ENCODE results near the gene ID2. TPM values are rescaled to one million over a fixed set of nuclear protein-coding genes. Genes with fewer than 3 reads are reported as not detected.

Gene ID2
- total RNA-seq, 2 donors from 2014 or later = 47.5 to 68.2 TPM

DNA sequence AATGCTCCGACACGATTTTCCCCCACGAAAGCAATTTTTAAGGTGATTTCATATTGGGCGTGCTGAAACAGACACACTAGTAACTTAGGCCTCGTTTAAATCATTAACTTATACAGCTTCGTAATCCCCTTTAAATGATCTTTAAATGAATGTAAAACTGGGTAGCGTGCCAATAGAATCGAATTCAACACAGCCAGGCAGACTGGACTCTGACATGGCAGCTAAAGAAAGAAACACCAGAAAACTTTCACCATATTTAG lies 2.4 kb upstream of the ID2 start:
- no peak for DNase-seq
- intact Hi-C loops (cut with DNase I) = no loop called here
- ATAC-seq = no peak

DNA sequence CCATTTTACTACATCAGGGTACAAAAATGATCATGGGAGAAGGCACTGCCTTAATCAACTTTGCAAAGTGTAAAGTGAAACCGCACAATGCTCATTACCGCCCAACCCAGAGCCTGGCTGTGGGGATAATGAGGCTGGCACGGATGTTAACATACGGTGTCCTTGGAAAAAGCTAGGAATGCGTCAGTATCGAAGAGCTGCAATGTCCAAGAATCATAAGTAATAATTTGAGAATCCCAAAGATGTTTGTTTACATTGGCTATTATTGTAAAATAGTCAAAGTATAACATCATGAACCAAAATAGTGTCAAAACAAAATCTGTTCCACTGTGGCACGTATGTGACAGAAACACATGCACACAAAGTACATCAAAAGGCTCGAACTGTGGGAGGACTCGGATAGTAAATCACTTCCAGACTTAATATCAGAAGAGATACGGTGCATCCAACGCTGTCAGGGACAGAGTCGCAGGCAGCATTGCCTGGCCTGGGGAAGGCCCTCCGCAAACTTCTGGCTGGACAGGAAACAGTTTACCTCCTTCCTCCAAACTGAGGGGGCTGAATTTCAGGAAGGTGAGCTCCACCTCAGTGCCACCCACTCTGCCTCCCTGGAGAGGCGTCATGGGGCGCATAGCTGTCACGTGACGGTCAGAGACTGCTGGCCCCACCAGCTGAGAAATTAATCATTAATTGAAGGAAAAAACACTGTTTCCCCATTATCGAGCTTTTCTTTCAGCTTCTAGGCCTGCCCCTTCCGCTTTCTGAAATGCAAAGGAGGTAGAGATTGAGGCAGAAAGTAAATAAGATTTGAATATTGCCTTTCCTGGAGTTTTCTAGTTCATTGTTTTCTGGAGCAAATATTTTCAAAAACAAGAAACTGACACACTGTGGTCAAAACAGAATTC lies 1.8 kb upstream of the ID2 start:
- DNase-seq (no peak), ATAC-seq (no peak)
- intact Hi-C loops (cut with DNase I) = loop anchor here (5.0 to 10.0 kb wide), 3 partner anchors 245 to 678 kb away; no protein-coding TSS in a partner anchor

DNA sequence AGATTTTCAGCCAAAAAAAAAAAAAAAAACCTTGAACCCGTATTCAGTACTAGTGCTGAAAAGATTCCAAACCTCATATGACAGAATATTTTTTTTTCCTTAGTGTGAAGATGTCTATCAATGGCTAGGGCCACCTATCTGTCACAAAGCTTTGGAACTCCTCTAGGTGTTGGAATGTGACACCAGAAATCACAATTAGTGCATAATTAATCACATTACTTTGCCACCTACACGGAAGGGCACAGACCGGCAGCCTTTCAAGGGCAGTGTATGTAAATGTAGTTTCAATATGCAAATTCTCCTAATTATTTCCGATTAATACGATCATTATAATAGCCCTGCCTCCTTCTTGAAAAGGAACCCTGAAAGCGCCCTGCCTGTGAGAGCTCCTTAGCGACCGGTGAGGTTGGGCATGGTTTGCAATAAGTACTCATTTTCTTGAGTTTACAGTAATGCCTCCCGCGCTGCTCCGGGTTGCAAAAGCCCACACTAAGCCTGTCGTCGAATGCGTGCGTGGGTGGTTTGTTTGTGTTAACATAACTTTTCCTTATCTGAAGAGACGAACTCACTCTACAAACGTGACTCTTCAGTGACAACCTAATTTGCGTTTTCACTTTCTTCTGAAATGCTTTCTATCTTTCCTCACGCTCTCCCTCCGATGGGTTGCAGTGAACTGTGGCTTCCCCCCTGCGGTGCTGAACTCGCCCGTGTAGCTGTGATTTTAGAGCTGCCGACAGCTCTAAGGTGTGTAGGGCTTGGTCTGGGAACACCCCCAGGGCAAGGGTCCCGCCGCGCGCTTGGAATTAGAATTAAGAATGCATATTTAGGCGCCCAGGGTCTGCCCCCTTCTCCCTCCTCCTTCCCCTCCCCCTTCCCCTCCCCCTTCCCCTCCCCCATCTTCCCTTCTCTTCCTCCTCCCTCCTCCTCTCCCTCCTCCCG lies 765 bp upstream of the ID2 start:
- intact Hi-C loops (cut with DNase I) = loop anchor here (5.0 to 10.0 kb wide), 3 partner anchors 246 to 679 kb away; no protein-coding TSS in a partner anchor

DNA sequence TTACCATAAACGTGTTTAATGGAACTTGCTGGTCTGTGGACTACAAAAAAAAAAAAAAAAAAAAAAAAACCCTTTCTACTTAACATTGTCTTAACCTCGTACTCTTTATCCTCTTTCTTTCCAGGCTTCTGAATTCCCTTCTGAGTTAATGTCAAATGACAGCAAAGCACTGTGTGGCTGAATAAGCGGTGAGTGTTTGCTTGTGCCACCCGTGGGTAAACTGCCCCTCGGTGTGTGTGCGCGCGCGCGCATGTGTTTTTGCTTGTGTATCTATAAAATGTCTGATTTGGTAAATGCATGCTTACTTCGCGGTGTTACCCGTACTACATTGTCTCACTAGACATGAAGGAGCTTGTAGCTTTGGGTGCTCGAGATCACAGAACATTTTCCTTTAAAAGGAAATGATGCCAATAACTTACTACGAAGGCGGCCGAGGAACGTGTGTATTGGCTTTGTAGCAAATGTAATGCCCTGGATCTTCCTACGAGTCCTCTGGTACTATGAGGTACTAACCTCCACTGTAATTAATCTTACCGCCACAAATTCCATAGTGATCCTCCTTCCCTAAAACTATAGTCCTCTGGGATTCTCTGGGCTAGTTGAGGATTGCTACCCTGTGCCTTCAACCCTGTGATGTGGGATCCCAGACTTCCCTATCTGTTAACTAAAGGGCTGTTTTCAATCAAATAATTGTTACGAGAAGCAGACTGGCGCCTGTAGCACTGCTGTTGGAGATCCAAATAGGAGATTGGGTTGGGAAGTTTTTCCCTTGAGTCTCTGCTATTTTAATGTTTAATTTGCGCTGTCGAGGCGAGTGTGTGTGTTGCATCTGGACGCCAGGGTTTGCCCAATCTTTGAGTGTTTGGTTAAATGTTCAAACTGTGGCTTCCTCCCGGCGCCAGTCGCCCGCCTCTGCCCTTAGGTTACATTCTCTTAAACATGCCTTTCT lies 1.1 kb downstream of the ID2 start:
- intact Hi-C loops (cut with DNase I) = loop anchor here (5.0 to 10.0 kb wide), 3 partner anchors 248 to 681 kb away; no protein-coding TSS in a partner anchor
- peak; percentile 60 for DNase-seq
- ATAC-seq = no peak

More for the DNA sequence above, 765 bp upstream of the ID2 start:
- DNase-seq (peak; percentile 74), ATAC-seq (no peak)

DNA sequence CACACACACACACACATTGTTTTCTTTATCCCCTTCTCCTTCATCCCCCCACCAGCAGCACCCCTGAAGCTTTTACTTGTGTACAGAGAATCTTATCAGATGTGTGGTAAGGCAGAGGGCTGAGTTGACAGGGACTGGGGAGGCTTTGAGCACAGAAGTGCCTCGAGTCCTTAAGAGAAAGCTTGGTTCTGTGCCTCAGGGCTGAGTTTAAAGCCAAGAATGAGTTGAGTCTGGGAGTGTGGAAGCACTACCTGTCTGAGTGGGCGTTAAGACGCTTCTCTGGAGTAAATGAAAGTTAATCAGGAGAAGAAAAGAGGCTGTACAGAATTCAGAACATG lies 2.7 kb downstream of the ID2 start:
- ATAC-seq = no peak
- no peak for DNase-seq
- intact Hi-C loops (cut with DNase I) = loop anchor here (5.0 to 10.0 kb wide), 3 partner anchors 250 to 682 kb away; no protein-coding TSS in a partner anchor

DNA sequence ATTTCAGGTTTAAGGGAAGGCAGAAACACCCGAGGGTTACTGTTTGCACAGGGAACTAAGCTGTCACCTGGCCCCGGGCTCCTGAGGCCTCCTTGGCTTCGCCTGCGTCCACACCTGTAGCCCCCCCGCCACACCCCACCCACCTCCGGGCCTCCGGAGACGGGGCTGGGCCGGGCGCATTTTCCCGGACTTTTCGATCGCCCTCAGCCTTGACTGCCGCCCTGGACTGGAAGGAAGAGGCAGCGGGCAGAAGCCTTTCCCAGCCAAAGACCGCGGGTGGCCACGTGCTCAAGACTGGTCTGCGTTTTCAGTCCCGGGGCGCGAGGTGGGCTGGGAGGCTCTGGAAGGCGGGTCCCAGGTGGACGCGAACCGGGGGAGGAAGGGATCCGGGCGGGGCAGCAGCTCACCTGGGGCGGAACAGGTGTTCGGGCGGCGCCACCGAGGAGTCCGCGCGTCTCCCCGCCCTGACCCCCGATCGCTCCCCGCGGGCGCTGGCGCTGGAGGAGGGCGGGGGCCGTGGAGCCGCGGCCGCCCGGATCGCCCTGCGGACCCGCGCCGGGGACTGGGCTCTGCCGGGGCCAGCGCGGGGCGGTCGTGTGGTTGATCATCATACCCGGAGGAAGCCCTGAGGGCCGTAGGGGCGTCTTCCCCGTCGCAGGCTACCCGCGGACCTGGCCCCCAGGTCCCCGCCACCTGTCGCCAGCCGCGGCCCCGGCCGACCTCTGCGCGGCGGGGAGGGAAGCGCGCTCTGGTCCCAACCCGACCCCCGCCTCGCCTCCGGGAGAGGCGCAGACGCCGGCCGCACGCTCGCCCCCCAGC lies 3.2 kb downstream of the ID2 start:
- ATAC-seq = peak; percentile 16 to 21
- intact Hi-C loops (cut with DNase I) = loop anchor here (5.0 to 10.0 kb wide), 4 partner anchors 250 to 1483 kb away; no protein-coding TSS in a partner anchor
- peak; percentile 76 for DNase-seq

DNA sequence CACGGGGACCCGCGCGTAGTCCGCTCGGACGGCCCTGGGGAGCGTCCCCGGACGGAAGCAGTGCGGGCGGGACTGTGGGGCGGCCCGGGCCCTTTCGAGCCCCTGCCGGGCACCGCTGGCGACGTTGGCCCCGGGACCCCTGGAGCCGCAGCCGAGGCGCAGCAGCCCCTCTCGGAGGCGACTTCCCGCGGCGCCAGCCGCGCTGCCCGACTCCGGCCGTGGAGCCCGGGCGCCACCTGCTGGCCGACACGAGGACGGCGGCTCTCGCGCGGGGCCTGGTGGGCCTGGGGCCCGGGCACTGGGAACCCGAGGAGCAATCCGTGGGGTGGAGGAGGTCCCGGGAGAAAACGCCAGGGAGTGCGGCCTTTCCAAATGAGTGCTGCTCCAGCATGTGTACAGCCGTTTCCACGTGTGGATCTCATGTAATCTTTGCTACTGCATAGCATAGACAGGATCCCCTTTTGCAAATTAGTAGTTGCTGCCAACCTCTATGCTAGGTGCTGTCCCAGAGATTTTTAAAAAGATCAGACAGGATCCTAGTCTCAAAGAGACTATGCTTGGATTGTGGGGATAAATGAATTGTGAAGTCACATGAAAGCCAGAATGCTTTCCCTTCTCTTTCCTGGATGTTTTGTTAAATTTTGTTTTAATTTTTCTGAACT lies 4.0 kb downstream of the ID2 start:
- DNase-seq (peak; percentile 77), ATAC-seq (peak; percentile 49 to 56)
- intact Hi-C loops (cut with DNase I) = loop anchor here (2.0 to 10.0 kb wide), 4 partner anchors 251 to 1484 kb away; no protein-coding TSS in a partner anchor

DNA sequence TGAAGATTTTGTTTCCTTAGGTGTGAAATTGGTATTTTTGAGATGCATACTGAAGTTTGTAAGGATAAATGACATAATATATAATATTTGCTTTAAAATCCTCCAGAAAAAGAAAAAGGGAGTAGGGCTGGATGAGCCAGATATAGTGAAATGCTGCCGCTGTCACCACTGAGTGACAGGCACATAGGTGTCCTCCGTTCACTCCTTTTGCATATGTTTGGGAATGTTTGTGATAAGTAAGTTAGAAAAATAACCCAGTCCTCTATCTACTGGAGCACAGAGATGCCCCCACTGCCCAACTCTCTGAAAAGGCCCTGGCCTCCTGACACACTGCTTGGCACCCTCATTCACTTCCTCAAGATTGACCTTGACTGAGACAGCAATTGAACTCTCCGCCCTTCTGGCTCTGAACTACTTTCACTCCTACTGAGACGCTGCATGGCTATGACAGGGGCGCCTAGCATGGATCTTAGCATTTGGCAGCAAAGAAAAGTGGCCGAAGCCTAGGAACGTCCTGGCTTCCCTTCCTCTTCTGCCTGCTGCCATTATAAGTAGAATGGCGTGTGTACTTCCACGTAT lies 10.1 kb downstream of the ID2 start:
- ATAC-seq (no peak), DNase-seq (no peak)
- intact Hi-C loops (cut with DNase I) = loop anchor here in 1 of 2 donors (10.0 kb wide), 1 partner anchor 1267 kb away; no protein-coding TSS in a partner anchor

DNA sequence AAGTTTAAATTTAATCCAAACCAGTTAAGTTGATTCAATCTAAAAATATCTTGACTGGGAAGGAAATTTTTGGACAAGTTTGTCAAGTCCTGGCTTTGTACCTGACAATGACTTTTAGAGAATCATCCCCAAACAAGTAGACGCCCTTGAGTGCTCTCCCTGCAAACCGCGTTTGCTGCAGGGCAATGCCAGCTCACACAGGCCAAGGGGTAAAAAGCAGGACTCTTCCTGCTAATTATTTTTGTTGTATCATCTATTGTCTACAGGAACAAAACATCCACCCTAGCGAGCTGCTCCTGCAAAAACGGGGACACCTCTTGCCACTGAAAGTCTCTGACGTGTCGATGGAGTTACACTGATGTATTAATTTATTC lies 10.9 kb downstream of the ID2 start:
- DNase-seq (no peak), ATAC-seq (no peak)
- intact Hi-C loops (cut with DNase I) = loop anchor here in 1 of 2 donors (10.0 kb wide), 1 partner anchor 1268 kb away; no protein-coding TSS in a partner anchor

DNA sequence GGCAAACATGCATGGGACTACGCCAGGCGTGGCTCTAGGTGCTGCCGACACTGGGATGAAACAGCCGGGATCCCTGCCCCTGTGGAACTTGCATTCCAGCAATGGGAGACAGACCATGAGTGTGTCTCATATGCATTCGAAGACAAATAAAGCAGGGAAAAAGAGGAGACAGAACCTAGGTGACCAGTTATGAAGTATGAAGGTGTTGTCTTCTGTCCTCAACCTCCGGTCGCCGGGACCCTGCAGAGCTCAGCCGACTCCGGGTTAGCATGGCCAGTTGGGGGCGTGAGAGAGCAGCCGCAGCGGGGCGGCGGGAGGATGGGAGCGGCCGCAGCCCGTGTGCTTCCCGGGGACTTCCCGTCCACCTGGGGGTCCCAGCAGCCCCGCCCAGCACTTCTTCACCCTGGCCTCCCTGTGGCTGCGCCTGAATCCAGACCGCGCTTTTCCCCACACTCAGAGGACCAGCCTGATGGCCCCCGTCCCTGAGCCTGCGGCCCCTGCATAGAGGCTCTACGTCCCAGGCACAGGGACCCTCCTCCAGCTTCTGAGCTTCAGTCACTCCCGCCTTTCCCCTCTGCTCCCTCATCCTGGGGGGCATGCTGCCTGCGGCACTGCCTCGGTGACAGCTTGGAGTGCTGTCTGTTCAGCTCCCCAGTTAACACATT lies 11.4 kb downstream of the ID2 start:
- intact Hi-C loops (cut with DNase I) = loop anchor here in 1 of 2 donors (10.0 kb wide), 1 partner anchor 1268 kb away; no protein-coding TSS in a partner anchor
- peak; percentile 65 to 79 for ATAC-seq
- DNase-seq = peak; percentile 47

DNA sequence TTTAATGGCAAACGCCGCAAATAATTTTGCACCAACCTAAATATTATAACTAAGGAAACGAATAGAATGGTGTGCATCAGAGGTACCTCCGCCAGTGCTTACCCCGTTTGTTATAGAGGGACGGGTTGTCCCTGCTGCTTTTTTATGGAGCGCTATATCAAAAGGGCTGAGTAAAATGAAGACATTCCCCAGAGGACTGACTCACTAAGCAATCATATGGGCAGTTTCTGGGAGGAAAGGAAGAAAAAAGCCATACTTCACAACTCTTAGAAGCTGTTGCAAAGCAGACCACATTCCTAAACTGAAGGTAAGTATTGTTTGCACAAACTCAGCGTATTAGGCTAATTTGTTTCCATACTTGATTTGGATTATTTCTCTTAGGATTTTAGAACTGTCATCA lies 12.9 kb downstream of the ID2 start:
- intact Hi-C loops (cut with DNase I) = loop anchor here in 1 of 2 donors (10.0 kb wide), 1 partner anchor 1270 kb away; no protein-coding TSS in a partner anchor
- ATAC-seq (no peak), DNase-seq (no peak)

DNA sequence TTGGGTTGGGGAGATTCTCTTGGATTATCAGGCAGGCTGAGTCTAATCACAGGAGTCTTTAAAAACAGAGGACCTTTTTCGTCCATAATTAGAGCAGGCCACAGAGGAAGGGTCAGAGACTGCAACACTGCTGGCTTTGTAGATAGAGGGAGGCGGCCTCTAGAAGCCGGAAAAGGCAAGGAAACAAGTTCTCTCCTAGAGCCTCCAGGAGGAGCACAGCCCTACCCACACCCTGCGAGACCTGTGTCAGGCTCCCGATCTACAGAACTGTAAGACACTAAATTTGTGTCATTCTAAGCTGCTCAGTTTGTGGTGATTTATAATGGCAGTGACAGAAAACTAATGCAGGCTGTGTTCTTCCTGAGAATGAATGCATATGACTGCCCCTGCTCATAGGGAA lies 15.3 kb downstream of the ID2 start:
- ATAC-seq (no peak), DNase-seq (no peak)
- intact Hi-C loops (cut with DNase I) = loop anchor here in 1 of 2 donors (10.0 kb wide), 1 partner anchor 1272 kb away; no protein-coding TSS in a partner anchor

DNA sequence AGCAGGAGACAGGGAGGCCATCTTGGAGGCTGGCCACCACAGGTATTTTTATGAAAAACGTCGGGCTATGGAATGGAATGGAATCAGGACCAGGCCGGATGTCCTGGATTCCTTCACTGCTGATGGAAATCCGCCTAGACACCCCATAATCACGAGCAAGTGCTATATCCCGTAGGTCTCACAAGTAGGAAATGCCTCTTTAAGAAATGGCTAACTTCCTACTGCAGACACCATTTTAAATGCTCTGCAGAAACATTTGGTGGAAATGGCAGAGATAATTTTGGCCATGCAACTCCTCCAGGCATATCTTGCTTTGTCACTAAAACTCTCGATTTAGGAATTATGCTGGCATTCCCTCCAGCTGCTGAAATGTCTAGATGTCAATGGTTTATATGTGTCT lies 18.0 kb downstream of the ID2 start:
- ATAC-seq = no peak
- intact Hi-C loops (cut with DNase I) = loop anchor here in 1 of 2 donors (10.0 kb wide), 1 partner anchor 1275 kb away; no protein-coding TSS in a partner anchor
- no peak for DNase-seq

DNA sequence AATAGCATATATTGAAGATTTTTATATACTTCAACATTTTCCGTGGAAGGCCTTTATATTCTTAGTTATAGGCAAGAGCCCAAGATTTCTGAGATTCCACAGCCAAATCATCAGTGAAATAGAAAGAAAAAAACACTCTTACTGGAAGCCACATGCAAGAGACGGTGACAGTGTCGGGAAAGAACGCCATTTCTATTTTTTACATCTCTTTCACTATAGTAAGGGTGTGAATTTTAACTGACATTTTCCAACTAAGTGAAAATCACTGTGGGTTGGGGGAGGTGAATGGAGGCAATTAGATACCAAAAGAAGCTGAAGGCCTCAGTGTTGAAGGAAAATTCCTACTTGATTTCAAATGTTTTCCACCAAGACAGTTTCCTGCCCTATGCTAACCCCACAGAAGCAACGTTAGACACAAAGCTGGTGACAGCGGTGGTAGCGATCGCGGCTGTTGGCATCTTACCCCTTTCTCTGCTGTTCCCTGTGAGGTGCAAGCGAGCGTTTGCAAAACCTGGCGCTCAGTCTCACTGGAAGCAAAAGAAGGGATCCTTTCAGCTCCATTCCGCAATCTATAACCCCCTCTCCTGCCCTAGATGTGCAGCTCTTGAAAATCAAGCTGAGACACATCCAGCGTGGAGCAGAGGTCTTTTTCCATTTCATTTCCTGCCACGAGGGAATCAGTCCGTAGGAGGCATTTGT lies 20.0 kb downstream of the ID2 start:
- no peak for DNase-seq
- ATAC-seq = no peak
- intact Hi-C loops (cut with DNase I) = no loop called here

DNA sequence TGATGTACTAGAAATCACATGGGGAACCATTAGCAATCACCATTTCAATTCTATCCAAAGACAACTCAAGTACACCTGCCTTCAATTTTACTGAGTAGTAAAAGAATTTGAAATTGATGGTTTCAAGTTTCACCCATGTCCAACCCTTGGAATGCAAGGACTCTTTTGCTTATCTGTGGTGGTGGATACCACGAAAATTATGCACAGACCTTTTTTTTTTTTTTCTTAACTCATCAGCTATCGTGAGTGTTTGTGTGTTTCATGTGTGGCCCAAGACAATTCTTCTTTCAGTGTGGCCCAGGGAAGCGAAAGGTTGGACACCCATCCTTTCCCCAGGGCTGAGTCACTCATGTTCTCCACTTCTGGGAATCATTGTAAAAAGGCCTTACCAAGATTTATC lies 23.1 kb downstream of the ID2 start:
- intact Hi-C loops (cut with DNase I) = no loop called here
- DNase-seq (no peak), ATAC-seq (no peak)

DNA sequence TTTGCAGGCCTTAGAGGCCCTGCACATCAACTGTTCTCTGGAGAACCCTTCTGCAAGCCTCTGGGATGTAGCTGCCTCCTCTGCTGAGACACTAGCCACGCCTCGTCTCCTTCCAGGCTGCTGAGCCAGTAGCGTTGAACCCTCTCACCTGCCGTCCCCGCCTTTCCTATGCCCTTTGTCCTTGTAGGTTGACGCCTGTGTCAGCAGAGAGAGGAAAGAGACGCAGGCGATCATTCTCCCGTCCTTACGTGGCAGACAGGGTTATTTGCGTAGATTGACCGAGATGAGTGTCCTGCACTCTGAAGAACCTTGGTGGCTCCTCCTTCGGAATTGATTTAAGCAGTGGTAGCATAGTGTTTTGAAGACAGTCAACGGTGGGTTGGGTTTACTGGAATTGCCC lies 27.8 kb downstream of the ID2 start:
- intact Hi-C loops (cut with DNase I) = no loop called here
- DNase-seq (no peak), ATAC-seq (no peak)

All from left cardiac atrium (tissue), 4 donors.